Astrocyte of the hippocampus (primary cell): Measurements from ENCODE around the gene CPT1A.

Source experiments
- DNase-seq: peaks from one replicate; pipeline ENCODE4 v3.0.0; 2011; ENCODE audit warnings: low read depth, low spot score

Gene CPT1A

DNA sequence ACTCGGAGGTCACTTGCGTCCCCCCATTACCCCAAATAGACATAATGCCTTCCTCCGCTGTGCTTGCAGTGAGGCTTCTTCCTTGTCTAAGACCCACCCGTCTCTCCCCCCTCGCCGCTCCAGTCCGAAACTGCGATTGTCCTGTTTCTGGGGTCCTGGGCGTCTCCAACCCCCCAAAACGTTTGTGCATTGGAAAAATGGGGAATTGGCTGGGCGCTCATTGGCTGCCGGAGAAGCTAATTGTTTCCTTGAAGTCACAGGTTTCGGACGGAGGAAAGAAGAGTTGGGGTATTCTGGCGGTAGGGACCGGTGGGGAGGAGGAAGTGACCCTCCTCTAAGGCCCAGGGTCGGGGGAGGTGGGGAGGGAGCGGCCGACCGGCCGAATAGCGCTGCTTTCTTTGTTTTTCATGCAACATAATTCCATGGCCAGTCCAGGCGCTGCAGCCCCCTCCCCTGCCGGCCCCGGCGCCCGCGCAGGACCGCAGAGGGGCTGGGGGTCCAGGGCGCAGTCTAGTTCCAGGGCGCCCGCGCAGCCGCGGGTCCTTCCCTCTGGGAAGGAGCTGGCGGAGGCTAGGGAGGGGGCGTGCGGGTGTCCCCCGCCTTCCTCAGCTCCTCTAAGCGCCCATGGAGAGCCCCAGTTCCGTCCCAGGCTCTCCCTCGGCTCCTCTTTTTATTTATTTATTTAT is 12.7 kb upstream of the CPT1A start:
- no peak for DNase-seq

DNA sequence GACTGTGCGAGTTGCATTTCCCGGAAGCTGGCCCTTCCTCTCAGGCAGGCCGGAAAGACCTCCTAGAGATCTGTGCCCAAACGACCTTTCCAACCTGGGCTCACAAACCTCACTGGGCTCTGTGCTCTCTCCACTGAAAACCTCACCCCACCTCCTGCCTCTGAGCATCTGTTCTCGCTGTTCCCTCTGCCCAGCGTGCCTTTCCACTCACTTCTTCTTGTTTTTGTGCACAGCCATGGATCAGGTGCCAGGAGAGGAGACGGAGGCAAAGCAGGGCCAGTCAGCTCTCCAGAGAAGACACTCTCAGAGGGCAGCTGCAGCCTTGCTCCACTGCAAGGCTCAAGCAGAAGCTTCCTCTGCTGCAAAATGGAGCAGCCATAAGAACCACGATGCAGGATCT is 10.9 kb upstream of the CPT1A start:
- no peak for DNase-seq

DNA sequence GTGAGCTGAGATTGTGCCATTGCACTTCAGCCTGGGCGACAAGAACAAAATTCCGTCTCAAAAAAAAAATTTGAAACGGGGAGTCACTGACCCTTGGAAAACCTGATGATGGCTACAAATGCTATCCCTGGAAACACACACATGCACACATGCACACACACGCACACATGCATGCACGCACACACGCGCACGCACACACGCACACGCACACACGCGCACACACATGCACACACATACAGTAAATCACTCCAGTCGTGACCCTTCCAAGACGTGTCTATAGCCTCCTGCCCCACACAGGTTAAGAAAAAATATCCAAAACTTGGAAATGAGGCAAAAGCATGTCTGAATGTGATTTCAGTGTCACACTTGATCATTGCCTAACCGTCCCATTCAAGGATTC is 6.7 kb upstream of the CPT1A start:
- DNase-seq = no peak

DNA sequence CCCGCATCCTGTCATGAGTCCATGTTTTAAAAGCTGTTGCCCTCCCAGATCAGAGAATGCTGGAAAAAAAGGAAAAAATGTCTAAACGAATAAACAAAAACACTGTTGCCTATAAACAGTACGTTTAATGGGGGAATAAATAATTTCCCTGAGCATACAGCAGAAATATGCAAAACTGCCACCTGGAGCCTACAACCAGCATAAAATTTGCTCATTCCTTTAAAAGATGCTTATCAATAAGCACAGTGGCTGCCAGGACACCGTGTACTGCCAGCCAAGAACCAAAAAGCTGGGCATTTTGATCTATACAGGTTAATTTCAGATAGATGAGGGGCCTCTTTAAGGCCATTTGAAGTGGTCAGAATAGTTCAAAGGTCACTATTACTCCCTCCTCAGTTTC is 5.7 kb upstream of the CPT1A start:
- no peak for DNase-seq

DNA sequence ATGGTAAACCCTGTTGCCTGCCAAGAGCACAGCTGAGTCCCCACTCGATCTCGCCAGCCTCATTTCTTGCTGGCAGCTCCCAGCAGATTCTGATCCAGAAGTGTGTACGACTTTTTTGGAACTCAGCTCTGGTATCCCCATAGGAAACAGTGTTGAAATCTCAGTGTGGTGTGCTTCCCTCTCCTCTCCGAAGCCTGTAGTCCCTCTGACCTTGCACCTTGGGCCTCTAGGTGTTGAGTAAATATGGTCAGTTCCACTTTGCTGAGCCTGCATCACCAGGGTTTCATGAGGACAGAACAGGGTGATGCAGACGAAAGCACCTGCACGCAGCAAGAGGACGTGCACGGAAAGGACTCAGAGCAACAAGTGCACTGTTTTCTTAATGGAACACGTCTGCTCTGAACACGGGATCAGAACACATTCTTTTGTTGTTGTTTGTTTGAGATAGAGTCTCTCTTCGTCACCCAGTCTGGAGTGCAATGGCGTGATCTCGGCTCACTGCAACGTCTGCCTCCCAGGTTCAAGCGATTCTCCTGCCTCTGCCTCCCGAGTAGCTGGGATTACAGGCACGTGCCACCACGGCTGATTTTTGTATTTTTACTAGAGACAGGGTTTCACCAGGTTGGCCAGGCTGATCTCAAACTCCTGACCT is 3.8 kb upstream of the CPT1A start:
- DNase-seq = no peak

DNA sequence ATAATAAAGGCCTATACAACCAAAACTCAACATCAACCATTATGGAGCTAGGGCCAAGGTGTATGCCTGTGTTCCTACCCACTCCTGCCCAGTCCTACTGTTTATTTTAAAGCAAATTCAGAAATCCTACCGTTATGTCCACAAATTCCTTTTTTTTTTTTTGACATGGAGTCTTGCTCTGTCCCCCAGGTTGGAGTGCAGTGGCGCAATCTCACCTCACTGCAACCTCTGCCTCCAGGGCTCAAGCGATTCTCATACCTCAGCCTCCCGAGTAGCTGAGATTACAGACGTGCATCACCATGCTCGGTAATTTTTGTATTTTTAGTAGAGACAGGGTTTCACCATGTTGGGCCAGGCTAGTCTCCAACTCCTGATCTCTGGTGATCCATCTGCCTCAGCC is 3.1 kb upstream of the CPT1A start:
- DNase-seq = no peak

DNA sequence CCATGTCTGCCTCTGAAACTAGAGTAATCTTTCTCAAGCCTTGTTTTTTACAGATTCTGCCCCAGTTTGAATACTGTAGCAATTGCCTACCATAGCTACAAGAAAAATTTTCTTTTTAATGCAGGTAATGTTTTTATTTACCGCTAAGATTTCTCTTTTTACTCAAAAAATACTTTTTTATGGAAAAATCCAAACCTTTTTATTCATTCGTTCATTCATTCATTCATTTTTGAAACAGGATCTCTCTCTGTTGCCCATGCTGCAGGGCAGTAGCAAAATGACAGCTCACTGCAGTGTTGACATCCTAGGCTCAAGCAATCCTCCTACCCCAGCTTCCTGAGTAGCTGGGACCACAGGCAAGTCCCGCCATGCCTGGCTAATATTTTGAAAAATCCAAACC is 2.7 kb upstream of the CPT1A start:
- DNase-seq = no peak

DNA sequence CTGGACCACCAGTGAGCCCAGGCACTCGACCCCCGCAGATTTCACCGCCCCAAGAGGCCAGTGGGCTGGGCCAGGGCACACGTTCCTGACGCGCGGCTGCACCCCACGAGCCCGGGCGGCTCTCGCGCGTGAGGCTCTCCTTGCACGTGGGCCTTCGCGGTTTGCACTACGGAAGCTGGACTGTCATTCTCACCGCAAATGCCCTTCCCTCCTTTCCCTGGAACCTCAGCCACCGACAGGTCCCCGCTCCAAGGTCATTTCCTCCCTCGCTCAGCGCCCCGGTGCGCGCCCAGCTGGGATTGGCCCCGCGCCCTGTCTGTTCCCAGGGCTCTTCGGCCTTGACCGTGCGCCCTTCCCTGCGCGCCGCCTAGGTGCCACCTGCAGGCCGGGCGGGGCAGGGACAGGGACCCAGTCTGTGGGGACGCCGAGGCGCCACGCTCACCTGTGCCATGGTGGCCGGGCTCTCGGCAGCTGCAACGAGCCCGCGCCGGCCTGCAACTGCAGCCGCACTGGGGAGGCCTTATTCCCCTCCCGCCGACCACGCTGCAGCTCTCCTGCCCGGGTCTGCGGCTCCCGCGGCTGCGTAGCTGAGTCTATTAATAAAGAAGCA is 2.1 kb upstream of the CPT1A start:
- peak; percentile 76 for DNase-seq

DNA sequence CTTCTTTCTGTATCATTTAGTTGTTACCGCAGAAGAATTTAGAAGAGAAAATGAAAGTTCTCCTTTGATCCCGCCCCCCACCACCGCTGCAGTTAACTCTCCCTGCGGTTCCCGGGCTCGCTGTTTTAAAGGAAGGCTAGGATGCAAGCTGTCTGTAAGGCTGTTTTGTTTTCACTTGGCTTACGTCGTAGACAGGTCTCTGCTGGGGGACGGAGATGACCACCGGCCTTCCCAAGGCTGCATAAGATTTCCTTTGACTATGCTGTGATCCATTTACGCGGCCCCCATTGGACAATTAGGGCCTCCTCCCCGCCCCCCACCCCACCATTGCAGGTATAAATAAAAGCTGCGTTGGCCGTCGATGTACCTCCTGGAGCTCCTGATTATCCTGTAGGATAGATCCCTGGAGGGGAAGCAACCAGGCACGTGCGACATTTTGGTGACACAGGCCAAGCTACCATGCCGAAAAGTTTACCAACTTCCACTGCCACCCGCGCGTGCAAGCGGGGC is 1.4 kb upstream of the CPT1A start:
- DNase-seq = peak; percentile 43

DNA sequence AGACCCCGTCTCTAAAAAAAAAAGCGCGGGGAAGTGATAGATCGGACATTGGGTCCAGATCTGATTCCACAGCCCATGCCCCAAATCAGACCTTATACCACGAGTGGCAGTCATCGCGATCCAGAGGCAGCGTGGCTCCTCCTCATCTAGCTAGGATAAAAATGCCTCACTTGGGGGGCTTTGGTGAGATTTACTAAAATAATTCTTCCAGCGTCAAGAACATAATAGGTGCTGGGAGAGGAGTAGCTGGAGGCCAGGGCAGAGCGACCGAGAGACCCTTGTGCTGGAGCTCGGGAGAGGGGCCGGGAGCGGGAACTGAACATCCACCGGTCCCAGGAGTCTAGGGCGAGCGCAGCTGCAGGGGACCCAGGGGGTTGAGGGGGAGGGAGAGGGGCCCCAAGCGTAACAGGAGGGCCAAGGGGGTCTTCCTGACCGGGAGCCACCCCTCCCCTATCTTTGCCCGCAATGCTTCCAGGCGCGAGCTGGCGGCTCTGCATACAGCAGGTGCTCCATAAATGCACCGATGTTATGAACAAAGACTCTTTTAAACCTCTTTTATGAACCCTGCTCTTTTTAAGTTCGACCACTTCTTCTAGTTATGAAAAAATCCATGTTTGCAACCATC is 823 bp upstream of the CPT1A start:
- no peak for DNase-seq

DNA sequence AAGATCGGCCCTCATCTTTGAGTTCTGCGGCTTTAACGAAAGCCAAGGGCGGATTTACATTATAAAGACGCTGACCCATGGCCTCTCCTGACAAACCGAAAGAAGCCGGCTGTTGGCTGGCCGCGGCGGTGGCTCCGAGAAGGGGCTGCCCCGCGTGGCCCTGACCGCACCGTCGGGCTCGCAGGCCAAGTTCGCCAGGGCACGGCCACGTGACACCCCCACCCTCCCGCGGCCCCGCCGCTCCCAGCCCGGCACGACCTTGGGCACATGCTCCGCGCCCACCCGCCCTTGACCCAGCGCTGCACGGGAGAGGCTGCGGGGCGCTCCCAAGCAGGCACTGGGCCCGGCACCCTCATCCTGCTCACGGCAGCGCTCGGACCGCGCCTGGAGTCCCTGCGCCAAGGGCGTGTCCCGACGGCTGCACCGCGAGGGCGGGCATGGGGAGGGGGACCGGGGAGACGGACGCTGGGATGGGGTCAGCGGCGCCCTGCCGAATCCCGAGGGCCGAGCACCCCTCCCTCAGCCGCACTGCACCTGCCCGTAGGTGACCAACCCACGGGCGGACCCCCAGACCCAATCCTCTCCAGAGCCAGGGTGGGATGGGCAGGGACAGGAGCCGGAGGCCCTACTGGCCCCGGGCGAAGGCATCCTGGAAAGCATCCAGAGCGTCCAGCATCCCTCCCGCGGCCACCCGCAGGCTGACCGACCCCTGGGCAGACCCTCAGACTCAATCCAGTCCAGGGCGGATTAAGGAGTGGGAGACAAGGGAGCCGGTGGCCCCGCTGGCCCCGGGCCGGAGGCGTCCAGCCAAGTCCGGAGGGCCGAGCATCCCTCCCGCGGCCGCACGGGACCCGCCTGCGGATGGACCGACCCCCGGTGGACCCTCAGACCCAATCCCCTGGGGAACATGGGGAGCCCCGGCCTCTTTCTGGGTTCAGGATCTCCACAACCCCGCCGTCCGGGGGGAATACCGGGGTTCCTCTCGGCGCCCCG is 759 bp downstream of the CPT1A start:
- peak; percentile 66 for DNase-seq

DNA sequence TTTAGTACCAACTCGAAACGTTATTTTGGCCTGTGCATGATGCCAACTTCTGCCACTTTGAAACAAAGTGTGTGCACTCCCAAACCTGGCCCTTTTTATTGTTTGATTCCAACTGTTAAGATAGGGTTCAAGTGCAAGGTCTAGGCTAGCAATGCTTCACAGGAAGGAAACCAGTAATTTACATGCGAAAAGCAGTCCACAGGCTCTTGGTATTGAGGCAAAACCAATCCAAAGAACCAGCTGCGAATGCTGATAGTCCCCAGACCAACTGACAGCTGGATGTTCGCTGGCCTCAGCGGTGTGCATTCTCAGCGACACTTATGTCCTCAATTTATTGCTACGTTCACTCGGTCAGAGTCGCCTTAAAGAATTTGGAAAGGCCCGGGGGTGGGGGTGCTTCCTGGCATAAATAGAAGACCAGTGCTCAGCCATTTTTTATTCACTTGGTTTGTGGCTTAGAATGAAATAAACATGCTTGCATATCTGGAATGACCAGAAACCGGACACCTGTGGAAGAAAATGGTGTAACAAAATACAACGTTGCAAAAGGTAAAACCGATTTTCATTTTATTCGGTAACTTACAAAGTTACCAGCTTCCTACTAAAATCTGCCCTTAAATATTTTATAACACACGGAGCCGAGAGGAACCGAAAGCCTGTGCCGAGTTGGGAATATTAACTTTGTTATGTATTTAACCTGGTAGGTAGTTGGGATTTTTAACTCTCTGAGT is 1.6 kb downstream of the CPT1A start:
- peak; percentile 56 for DNase-seq

DNA sequence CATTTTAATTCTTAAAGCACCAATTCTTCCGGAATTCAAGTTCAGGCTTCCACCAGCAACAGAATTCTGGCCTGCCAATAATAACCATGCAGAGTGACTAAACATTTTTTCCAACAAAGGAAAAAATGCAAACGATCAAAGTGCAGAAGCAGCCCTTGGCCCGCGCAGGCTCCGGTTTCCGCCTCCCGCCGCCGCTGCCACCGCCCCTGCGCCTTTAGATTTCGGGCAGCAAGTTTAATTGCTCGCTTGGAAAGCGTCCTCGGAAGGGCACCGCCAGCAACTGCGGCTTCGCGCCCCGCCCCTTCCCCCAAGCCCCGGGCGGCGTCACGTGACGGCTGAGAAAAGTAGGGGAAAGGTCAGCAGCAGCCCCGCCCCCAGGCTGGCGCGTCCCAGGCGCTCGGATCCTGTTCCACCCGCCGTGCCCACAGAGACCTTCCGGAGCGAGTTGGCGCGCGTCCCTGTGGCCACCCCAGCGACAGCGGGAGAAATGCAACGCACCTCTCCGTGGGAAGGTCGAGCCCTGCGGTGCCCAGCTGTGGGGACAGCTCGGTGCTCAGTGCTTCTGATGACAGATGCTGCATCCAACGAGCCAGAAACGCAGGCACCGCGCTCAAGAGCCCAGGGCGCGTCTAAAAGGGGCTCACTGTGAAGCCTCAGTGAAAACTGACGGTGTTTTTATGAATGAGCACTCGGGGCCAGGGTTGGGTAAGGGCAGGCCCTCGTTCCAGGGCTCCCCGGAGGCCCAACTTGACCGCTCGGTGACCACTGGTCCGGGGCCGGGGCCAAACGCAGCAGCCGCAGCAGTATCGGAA is 2.5 kb downstream of the CPT1A start:
- peak; percentile 98 for DNase-seq

DNA sequence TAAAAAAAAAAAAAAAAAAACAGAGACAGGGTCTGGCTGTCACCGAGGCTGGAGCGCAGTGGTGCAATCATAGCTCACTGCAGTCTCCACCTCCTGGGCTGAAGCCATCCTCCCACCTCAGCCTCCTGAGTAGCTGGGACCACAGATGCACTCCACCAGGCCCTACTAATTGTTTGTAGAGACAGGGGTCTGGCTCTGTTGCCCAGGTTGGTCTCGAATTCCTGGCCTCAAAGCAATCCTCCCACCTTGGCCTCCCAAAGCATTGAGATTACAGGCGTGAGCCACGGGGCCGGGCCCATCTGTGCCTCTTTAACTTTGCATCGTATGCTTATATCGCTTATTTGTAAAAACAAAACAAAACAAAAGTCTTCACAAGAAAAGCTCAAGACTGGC is 3.1 kb downstream of the CPT1A start:
- DNase-seq = peak; percentile 13

DNA sequence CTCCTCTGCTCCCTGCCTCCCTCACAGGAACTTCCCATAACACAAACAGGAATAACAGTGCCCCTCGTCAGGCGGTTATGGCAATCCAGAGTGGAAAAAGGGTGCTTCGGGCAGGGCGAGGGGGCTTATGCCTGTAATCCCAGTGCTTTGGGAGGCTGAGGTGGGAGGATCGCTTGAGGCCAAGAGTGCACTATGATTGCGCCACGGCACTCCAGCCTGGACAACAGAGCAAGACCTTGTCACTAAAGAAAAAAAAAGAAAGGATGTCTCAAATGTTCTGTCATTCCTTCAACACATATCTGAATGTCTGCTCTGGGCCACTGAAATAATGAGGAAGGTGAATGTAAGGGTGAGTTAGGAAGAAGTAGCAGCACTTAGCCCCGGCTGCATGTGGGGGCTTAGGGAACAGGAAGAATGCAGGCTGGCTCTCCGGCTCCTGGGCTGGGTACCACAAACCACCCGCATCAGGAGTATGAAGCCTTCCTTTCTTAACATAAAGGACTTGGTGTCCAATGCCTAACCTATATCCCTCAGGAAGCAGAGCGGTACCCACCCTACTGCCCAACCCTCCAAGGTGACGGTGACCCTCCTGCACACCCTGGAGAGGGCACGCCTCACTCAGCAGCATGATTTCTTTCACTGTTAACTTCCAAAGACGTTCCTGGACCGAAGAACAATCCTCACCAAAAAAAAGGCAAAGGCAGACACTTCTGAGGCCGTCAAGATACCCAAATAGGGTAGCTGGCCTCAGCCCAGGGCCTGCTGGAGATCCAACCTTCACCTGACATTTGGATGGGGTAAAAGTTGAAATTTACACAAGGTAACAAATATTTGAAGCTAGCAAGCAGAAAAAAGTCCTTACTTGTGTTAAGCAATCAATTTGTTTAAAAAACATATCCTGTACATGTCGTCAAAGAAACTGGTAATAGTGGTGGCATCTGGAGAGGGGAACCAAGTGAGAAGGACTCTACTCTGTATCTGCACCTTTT is 3.8 kb downstream of the CPT1A start:
- no peak for DNase-seq

DNA sequence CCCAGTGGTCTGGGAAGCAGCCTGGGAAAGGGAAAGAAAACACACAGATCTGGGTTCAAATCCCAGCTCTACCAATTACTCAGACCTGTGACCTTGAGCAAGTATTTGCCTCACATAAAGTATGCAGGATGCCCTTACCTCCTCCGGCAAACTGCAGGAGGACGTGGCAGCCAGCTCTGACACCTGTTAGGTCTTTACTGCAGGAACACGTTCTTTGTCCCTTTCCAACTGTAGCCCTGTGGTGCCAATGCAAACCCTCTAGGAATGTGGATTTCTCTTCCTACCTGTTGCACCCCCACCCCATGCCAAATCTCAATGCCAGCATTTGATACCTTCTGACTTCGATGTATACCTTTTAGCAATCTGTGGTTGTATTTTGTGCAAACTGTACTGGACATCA is 6.0 kb downstream of the CPT1A start:
- DNase-seq = no peak

DNA sequence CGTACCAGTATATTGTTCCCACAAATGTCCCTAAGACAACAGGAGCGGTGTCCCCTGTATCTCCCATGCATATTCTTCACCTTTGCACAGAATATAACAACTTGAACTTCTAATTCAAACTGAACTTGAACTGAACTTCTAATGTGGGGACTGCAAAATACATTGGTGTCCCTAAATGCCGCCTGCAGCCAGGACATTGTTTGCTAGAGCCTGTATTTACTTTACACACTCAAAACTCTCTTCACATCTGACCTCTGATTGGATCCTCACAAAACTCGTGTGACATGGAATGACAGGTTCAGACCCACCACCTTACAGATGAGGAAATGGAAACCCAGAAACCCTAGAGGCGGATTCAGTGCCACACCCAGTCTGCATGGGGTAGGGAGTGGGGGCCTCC is 6.4 kb downstream of the CPT1A start:
- no peak for DNase-seq

DNA sequence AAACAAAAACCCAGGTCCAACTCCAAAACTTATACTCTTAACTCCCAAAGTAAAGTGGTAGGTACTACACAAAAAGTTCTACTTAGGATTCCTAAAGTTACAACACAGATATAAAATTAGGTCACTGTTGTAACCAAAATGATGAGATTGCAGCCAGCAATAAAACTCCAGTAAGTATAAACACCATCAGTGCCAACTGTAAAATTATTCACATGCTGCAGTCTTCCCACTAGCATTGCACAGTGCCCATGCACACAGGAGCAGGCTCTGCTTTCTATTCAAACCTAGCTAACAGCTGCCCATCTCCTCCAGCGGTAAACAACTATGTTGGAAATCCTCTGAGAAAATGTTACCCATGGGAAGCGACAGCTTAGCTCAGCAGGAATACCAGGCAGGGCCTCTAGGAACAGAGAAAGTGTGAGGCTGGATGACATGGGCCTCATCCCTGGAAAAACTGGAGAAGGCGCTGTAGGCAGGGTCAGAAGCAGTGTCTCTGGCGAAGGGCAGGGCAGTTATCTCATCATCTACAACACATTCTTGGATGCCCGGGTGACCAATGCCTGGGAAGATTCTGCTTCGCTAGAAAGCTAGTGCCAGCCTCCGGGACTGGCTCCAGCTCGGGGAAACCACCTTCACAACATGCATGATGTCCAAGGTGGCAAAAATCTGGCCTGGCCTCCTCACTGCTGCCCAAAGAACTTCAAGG is 9.1 kb downstream of the CPT1A start:
- no peak for DNase-seq
